HepG2 (cell line): ENCODE measurements around the gene PPP1R16B. TPM values are rescaled to one million over a fixed set of nuclear protein-coding genes. Genes with fewer than 3 reads are reported as not detected.
A peak's percentile ranks its signal among the peaks of the same experiment; 100 is the strongest.

Source experiments
- ATAC-seq: fragments of 200-7000 bp; cut with Tn5 transposase; 3 replicates; pipeline ENCODE4 v1.9.1; 2020; ENCODE audit warnings: mild to moderate bottlenecking, moderate library complexity
- BruUV-seq: library from RNA; stranded (reverse); fragments of 400-500 nt; replicated peaks from 2 replicates; lab custom pipeline; 2021; lab: Mats Ljungman, UMichigan
- CTCF ChIA-PET: fragments of 300-600 bp; formaldehyde crosslinking; extraction: SDS; loops from one replicate; lab custom pipeline; 2021; ENCODE audit warnings: low total read pairs, inconsistent platforms, low intra/inter-chr PET ratio; lab: Yijun Ruan, JAX
- POLR2A ChIA-PET: fragments of 350-600 bp; sonication (Branson Sonifier 250); formaldehyde crosslinking; loops from one replicate; lab custom pipeline; 2020; ENCODE audit warnings: antibody characterized with exemption, inconsistent platforms; lab: Yijun Ruan, JAX
- DNase-seq: peaks from one replicate; pipeline ENCODE4 v3.0.0-alpha.2; 2015; ENCODE audit warnings: low spot score
- FAIRE-seq: peaks from 3 replicates; lab custom pipeline; 2011; peaks lifted over from hg19 to GRCh38; lab: Jason Lieb, UNC
- H2AFZ ChIP-seq: one replicate; pipeline ENCODE4 v1.6.1; 2011; ENCODE audit warnings: low read length, inconsistent platforms
- H3K27ac ChIP-seq: fragments of 300-600 bp; 3 replicates; pipeline ENCODE4 v1.8.0; 2011; ENCODE audit warnings: mixed run types, mild to moderate bottlenecking, mixed read lengths, low read length, inconsistent platforms; ENCODE audit not compliant: insufficient read depth; ENCODE audit errors: extremely low read length
- H3K27me3 ChIP-seq, 2 experiments: fragments of 200-600 bp in 1 of 2; 2 replicates in 1 of 2; 3 replicates in 1 of 2; pipeline versions ENCODE4 v1.6.0 to v1.8.0; 2011; ENCODE audit warnings: low read length in 2 of 2, mild to moderate bottlenecking in 2 of 2, moderate library complexity in 2 of 2, inconsistent platforms in 1 of 2; ENCODE audit not compliant: insufficient read depth in 2 of 2, control insufficient read depth in 1 of 2
- H3K36me3 ChIP-seq, 2 experiments: fragments of 200-600 bp in 1 of 2; replicated peaks in 1 of 2; 2 replicates in 1 of 2; 3 replicates in 1 of 2; pipeline versions ENCODE4 v1.5.1 to v1.8.0; 2011; ENCODE audit warnings: low read length in 2 of 2, inconsistent platforms in 1 of 2; ENCODE audit not compliant: insufficient read depth in 2 of 2, control insufficient read depth in 1 of 2
- H3K4me1 ChIP-seq: 2 replicates; pipeline ENCODE4 v1.5.1; 2012; ENCODE audit warnings: low read length, inconsistent platforms; ENCODE audit not compliant: insufficient read depth
- H3K4me2 ChIP-seq: 2 replicates; pipeline ENCODE4 v1.6.0; 2011; ENCODE audit warnings: low read depth, low read length, inconsistent platforms
- H3K4me3 ChIP-seq, 3 experiments: fragments of 200-600 bp in 1 of 3; sonication (generic), shearing (Covaris generic) in 1 of 3; replicated peaks in 1 of 3; 2 replicates each; pipeline ENCODE4 v1.5.1; 2011 to 2016; ENCODE audit warnings: low read length in 3 of 3, inconsistent platforms in 2 of 3, low read depth in 2 of 3, mild to moderate bottlenecking in 2 of 3, control low read depth in 1 of 3, mixed read lengths in 1 of 3; ENCODE audit not compliant: insufficient read depth in 1 of 3
- H3K79me2 ChIP-seq: one replicate; pipeline ENCODE4 v1.6.1; 2011; ENCODE audit warnings: low read length, inconsistent platforms; ENCODE audit not compliant: insufficient read depth
- H3K9ac ChIP-seq: 2 replicates; pipeline ENCODE4 v1.6.0; 2011; ENCODE audit warnings: mild to moderate bottlenecking, low read depth, low read length, inconsistent platforms; ENCODE audit not compliant: insufficient read depth
- H3K9me3 ChIP-seq: 2 replicates; pipeline ENCODE4 v1.5.1; 2012; ENCODE audit warnings: mild to moderate bottlenecking, low read length
- H4K20me1 ChIP-seq: 2 replicates; pipeline ENCODE4 v1.6.0; 2011; ENCODE audit warnings: inconsistent platforms, mild to moderate bottlenecking, low read length, moderate library complexity; ENCODE audit not compliant: insufficient read depth
- ARHGAP35 ChIP-seq: sonication (generic); formaldehyde crosslinking; IDR thresholded peaks from 2 replicates; pipeline ENCODE4 v1.9.0; 2022; ENCODE audit warnings: mild to moderate bottlenecking, inconsistent platforms, moderate library complexity, missing genetic modification reagents, borderline replicate concordance
- HNF1A ChIP-seq, 2 experiments: sonication (generic) in 1 of 2; formaldehyde crosslinking in 1 of 2; IDR thresholded peaks; 2 replicates each; pipeline versions ENCODE4 v1.4.0 to v1.6.1; 2016 to 2020; ENCODE audit warnings: borderline replicate concordance in 1 of 2, low read depth in 1 of 2, mild to moderate bottlenecking in 1 of 2, missing genetic modification reagents in 1 of 2
- IRF2 ChIP-seq: IDR thresholded peaks from 2 replicates; pipeline ENCODE4 v1.6.1; 2018; ENCODE audit warnings: missing genetic modification reagents, missing compliant biosample characterization
- JUNB ChIP-seq: sonication (generic); formaldehyde crosslinking; IDR thresholded peaks from 2 replicates; pipeline ENCODE4 v1.8.0; 2022; ENCODE audit warnings: missing genetic modification reagents, mild to moderate bottlenecking, borderline replicate concordance
- NFATC3 ChIP-seq: sonication (generic); formaldehyde crosslinking; IDR thresholded peaks from 2 replicates; pipeline ENCODE4 v1.5.1; 2020; ENCODE audit warnings: mild to moderate bottlenecking, missing genetic modification reagents
- NR2C2 ChIP-seq: sonication (generic); formaldehyde crosslinking; IDR thresholded peaks from 2 replicates; pipeline ENCODE4 v1.4.0; 2020; ENCODE audit warnings: missing genetic modification reagents, mild to moderate bottlenecking, moderate library complexity, borderline replicate concordance
- PRDM4 ChIP-seq: sonication (generic); formaldehyde crosslinking; IDR thresholded peaks from 2 replicates; pipeline ENCODE4 v1.9.0; 2021; ENCODE audit warnings: missing genetic modification reagents, borderline replicate concordance
- SP5 ChIP-seq: IDR thresholded peaks from 2 replicates; pipeline ENCODE4 v1.6.1; 2016; ENCODE audit warnings: low read depth, borderline replicate concordance
- TGIF2 ChIP-seq: IDR thresholded peaks from 2 replicates; pipeline ENCODE4 v1.6.1; 2016; ENCODE audit warnings: control low read depth, missing compliant biosample characterization
- ZGPAT ChIP-seq: IDR thresholded peaks from 2 replicates; pipeline ENCODE4 v1.6.1; 2016; ENCODE audit warnings: mild to moderate bottlenecking
- ZNF264 ChIP-seq: sonication (generic); formaldehyde crosslinking; IDR thresholded peaks from 2 replicates; pipeline ENCODE4 v1.4.0; 2020; ENCODE audit warnings: missing genetic modification reagents
- WGBS: methylation state at CpG from one replicate; pipeline ENCODE4 v1.1.6; 2017; ENCODE audit warnings: low lambda C conversion rate; 5-methylcytosine and 5-hydroxymethylcytosine counted together
- in situ Hi-C: cut with HindIII; loops from 2 replicates; pipeline ENCODE4 v1.10.0; 2017; ENCODE audit warnings: low pct_unique_long_range_greater_than_20kb; ENCODE audit not compliant: extremely low pct_ligation_motif_present
- intact Hi-C: fragments of 100-400 bp; cut with micrococcal nuclease; formaldehyde crosslinking; loops from one replicate; pipeline ENCODE4 v1.10.0; 2022; ENCODE audit not compliant: unreplicated experiment
- polyA plus RNA-seq, 8 experiments: library from polyadenylated mRNA; depleted of rRNA in 3 of 8; stranded (reverse) in 7 of 8; unstranded in 1 of 8; fragments of >200 nt; fragmentation: Illumina TruSeq in 4 of 8; extraction: Trizol in 4 of 8; gene quantifications; 2 replicates each; pipeline versions ENCODE4 v1.2.1 to v1.2.3, GENCODE V29; 2011 to 2016; ENCODE audit warnings: low read depth in 4 of 8, missing spikeins in 1 of 8, mixed read lengths in 1 of 8; ENCODE audit not compliant: insufficient read depth in 1 of 8
- total RNA-seq, 5 experiments: library from RNA; depleted of rRNA; stranded (reverse); fragments of >200 nt; fragmentation: Illumina TruSeq; extraction: Trizol; gene quantifications; 2 replicates each; pipeline ENCODE4 v1.2.3, GENCODE V29; 2016; ENCODE audit warnings: low read depth in 1 of 5

PPP1R16B gene
- total and polyA plus RNA-seq, 2 of the 13 experiments (the other 11 are each of a cell fraction or from before 2014, with no cell fraction given) = 0.02 to 0.11 TPM

GRCh38 chr20:38825571-38825900, 20.0 kb downstream of the PPP1R16B start (continued):
- no peak for TF ChIP-seq IRF2
- no peak for TF ChIP-seq JUNB (CRISPR knock-in tag)
- 0 out of 2 replicates have a peak, but pooled peaks have one; percentile 7 for TF ChIP-seq SP5 (CRISPR knock-in tag)
- no peak for TF ChIP-seq ARHGAP35 (CRISPR knock-in tag)
- peak; percentile 69; the same call in 1 of the 2 replicates for TF ChIP-seq TGIF2 (CRISPR knock-in tag)

- no peaks in the 10 kb centered on the region for H3K36me3 ChIP-seq
- H3K79me2 ChIP-seq = no peaks in the 10 kb centered on the region
- peak; percentile 91 for ATAC-seq
- WGBS = 1% methylated on average over 9 of the region's 9 CpGs
- no peak overlapping the region for H3K9ac ChIP-seq
- H3K4me2 ChIP-seq = peak overlapping the region; percentile 38
- H3K27me3 ChIP-seq = 0 out of 5 replicates have a peak, but pooled peaks cover 1 to 3% of the 10 kb centered on the region in 2 experiments
- no peak overlapping the region for H3K27ac ChIP-seq
- in situ Hi-C loops (no loop called here), intact Hi-C loops (loop anchor here (1.0 kb wide), 1 partner anchor 87 kb away; no protein-coding TSS in a partner anchor)
- peak; percentile 90 for FAIRE-seq
- H3K4me1 ChIP-seq = peaks cover 21% of the 10 kb centered on the region
- POLR2A ChIA-PET = interaction anchor here (1.0 kb wide), 1 partner anchor 11 kb away, joined by 3 read pairs; no protein-coding TSS in a partner anchor
- no peaks in the 10 kb centered on the region for H3K9me3 ChIP-seq
- CTCF ChIA-PET = no interaction called here
- BruUV-seq = no TSS peak
- no peak overlapping the region for H2AFZ ChIP-seq
- no peaks in the 10 kb centered on the region for H4K20me1 ChIP-seq
- no peak overlapping the region for H3K4me3 ChIP-seq
- peak; percentile 85 for DNase-seq
- TF ChIP-seq ZGPAT (CRISPR knock-in tag) (peak; percentile 80), HNF1A (IDR thresholded peaks at IDR 0.05; ENCODE audit: low read depth) (peak; percentile 23; the same call in 1 of the 2 replicates), HNF1A (CRISPR knock-in tag; IDR thresholded peaks at IDR 0.05; ENCODE audit: borderline replicate concordance) (peak; percentile 71; the same call in 1 of the 2 replicates), NFATC3 (no peak), ZNF264 (CRISPR knock-in tag) (peak; percentile 84), NR2C2 (peak; percentile 37; the same call in 1 of the 2 replicates), PRDM4 (CRISPR knock-in tag) (no peak)
These were observed 20.6 kb downstream of the PPP1R16B start for GRCh38 chr20:38825901-38826625.
